T-helper 1 cell treated with Interleukin-12 subunit alpha and Interleukin-12 subunit beta and Interleukin-4 antibody, amounts not matched to agents 30 μg/mL and 1 μg/mL, for 36 hours (primary cell): ENCODE results near the gene RBFOX2.

ENCODE experiments used
- H3K27ac Mint-ChIP-seq: one replicate; pipeline ENCODE4 v1.8.0; 2021; ENCODE audit warnings: mild to moderate bottlenecking, mixed read lengths
- H3K27me3 Mint-ChIP-seq: one replicate; pipeline ENCODE4 v1.8.0; 2021; ENCODE audit warnings: low read depth, mixed read lengths
- H3K36me3 Mint-ChIP-seq: one replicate; pipeline ENCODE4 v1.8.0; 2021; ENCODE audit warnings: low read depth, mixed read lengths
- H3K4me1 Mint-ChIP-seq: one replicate; pipeline ENCODE4 v1.8.0; 2021; ENCODE audit warnings: low read depth, mixed read lengths
- H3K4me3 Mint-ChIP-seq: one replicate; pipeline ENCODE4 v1.8.0; 2021; ENCODE audit warnings: mild to moderate bottlenecking, moderate library complexity, mixed read lengths
- H3K9me3 Mint-ChIP-seq: one replicate; pipeline ENCODE4 v1.8.0; 2021; ENCODE audit warnings: mixed read lengths

The RBFOX2 gene

DNA sequence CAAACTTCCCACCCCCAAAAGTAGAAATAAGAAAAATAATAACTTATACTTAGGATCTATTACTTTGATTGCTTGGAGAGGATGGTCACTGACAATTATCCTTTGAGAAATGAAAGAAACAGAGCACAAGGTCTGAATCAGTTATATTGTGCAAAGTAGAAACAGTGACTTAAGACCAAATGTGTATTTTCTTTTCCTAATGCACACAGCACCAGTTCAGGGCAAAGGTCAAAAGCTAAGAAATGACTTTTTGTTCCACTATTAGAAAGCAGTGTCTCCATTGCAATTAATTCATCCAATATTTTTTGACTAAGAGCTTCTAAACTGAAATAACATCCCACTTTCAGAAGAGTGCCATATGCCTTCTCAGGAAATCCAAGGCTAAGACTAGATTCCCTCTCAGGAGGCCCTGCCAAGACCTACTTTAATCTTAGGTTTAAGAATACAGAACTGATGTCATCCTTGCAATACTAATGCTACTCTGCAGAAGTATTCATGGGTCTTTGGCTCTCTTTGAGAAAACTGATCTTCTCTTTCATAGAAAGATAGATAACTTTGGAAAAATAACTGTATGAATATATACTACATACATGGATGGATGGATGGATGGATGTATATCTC lies 164.0 kb downstream of the RBFOX2 start:
- Mint-ChIP-seq H3K27me3 (no peaks in the 10 kb centered on the region), H3K4me3 (no peak overlapping the region), H3K9me3 (no peaks in the 10 kb centered on the region), H3K4me1 (no peaks in the 10 kb centered on the region), H3K27ac (no peak overlapping the region), H3K36me3 (no peaks in the 10 kb centered on the region)

- Mint-ChIP-seq H3K4me3 (no peak overlapping the region), H3K9me3 (no peaks in the 10 kb centered on the region), H3K27ac (no peak overlapping the region), H3K4me1 (no peaks in the 10 kb centered on the region), H3K27me3 (no peaks in the 10 kb centered on the region), H3K36me3 (no peaks in the 10 kb centered on the region)
Measured at GRCh38 chr22:35863432-35863831, 165.2 kb downstream of the RBFOX2 start.

- Mint-ChIP-seq H3K4me1 (no peaks in the 10 kb centered on the region), H3K27me3 (no peaks in the 10 kb centered on the region), H3K4me3 (no peak overlapping the region), H3K27ac (no peak overlapping the region), H3K36me3 (no peaks in the 10 kb centered on the region), H3K9me3 (no peaks in the 10 kb centered on the region)
Measured at GRCh38 chr22:35862697-35863096, 165.9 kb downstream of the RBFOX2 start.

- peaks cover 7% of the 10 kb centered on the region for H3K27me3 Mint-ChIP-seq
- no peak overlapping the region for H3K27ac Mint-ChIP-seq
- no peaks in the 10 kb centered on the region for H3K4me1 Mint-ChIP-seq
- H3K9me3 Mint-ChIP-seq, result no peaks in the 10 kb centered on the region
- no peaks in the 10 kb centered on the region for H3K36me3 Mint-ChIP-seq
- no peak overlapping the region for H3K4me3 Mint-ChIP-seq
Measured at GRCh38 chr22:35861451-35861850, 167.2 kb downstream of the RBFOX2 start.

GRCh38 chr22:35860837-35861236 lies 167.8 kb downstream of the RBFOX2 start:
- peaks cover 7% of the 10 kb centered on the region for H3K27me3 Mint-ChIP-seq
- no peaks in the 10 kb centered on the region for H3K9me3 Mint-ChIP-seq
- H3K4me1 Mint-ChIP-seq, result no peaks in the 10 kb centered on the region
- no peak overlapping the region for H3K27ac Mint-ChIP-seq
- H3K4me3 Mint-ChIP-seq, result no peak overlapping the region
- H3K36me3 Mint-ChIP-seq, result no peaks in the 10 kb centered on the region

DNA sequence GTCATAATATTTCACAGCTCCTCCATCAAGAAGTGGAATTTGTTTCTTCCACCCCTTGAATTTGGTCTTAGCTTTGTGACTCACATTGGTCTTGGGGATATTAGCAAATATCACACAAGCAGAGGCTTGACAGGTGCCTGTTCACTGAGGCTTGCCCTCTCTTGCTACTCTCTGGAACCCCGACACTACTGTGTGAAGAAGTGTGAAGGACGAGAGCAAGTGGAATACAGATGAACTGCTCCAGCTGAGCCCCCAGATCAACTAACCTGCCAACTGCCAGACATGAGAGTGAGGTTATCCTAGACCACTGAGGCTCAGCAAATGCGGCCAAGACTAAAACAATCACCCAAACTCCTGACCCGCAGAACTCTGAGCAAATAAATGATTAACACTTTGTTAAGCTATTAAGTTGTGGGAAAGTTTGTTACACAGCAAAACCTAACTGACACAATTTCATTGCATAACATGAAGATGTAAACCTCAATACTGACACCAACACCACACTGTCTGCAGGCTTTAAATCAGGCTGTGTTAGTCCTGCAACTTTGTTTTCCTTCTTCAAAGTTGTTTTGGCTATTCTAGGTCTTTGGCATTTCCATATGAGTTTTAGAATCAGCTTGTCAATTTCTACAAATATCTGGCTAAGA lies 168.4 kb downstream of the RBFOX2 start:
- Mint-ChIP-seq H3K27me3 (peaks cover 7% of the 10 kb centered on the region), H3K4me3 (no peak overlapping the region), H3K4me1 (no peaks in the 10 kb centered on the region), H3K9me3 (no peaks in the 10 kb centered on the region), H3K27ac (no peak overlapping the region), H3K36me3 (no peaks in the 10 kb centered on the region)

DNA sequence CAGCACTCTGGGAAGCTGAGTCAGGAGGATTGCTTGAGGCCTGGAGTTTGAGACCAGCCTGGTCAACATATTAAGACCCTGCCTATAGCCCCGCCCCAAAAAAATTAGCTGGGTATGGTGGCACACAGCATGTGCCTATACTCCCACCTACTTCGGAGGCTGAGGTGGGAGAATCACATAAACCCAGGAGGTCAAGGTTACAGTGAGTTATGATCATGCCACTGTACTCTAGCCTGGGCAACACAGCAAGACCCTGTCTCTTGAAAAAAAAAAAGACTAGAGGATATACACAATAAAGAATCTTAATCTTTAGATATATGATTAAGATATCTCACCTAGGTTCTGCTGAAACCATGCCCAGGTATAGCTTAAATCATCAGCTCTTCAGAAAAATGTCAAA lies 174.3 kb downstream of the RBFOX2 start:
- H3K36me3 Mint-ChIP-seq, result no peaks in the 10 kb centered on the region
- H3K9me3 Mint-ChIP-seq, result no peaks in the 10 kb centered on the region
- H3K27me3 Mint-ChIP-seq, result peaks cover 7% of the 10 kb centered on the region
- no peaks in the 10 kb centered on the region for H3K4me1 Mint-ChIP-seq
- no peak overlapping the region for H3K4me3 Mint-ChIP-seq
- H3K27ac Mint-ChIP-seq, result no peak overlapping the region

GRCh38 chr22:35852076-35852475 lies 176.5 kb downstream of the RBFOX2 start:
- Mint-ChIP-seq H3K27me3 (peaks cover 2% of the 10 kb centered on the region), H3K9me3 (no peaks in the 10 kb centered on the region), H3K4me3 (no peak overlapping the region), H3K27ac (no peak overlapping the region), H3K36me3 (no peaks in the 10 kb centered on the region), H3K4me1 (no peaks in the 10 kb centered on the region)

GRCh38 chr22:35850831-35851230 lies 177.8 kb downstream of the RBFOX2 start:
- H3K4me1 Mint-ChIP-seq, result no peaks in the 10 kb centered on the region
- no peaks in the 10 kb centered on the region for H3K36me3 Mint-ChIP-seq
- no peaks in the 10 kb centered on the region for H3K9me3 Mint-ChIP-seq
- H3K4me3 Mint-ChIP-seq, result no peak overlapping the region
- H3K27ac Mint-ChIP-seq, result no peak overlapping the region
- H3K27me3 Mint-ChIP-seq, result no peaks in the 10 kb centered on the region

GRCh38 chr22:35846804-35847203 lies 181.8 kb downstream of the RBFOX2 start:
- H3K27me3 Mint-ChIP-seq, result peaks cover 8% of the 10 kb centered on the region
- H3K27ac Mint-ChIP-seq, result no peak overlapping the region
- no peak overlapping the region for H3K4me3 Mint-ChIP-seq
- H3K36me3 Mint-ChIP-seq, result no peaks in the 10 kb centered on the region
- H3K9me3 Mint-ChIP-seq, result no peaks in the 10 kb centered on the region
- no peaks in the 10 kb centered on the region for H3K4me1 Mint-ChIP-seq

GRCh38 chr22:35844886-35845285 lies 183.7 kb downstream of the RBFOX2 start:
- H3K36me3 Mint-ChIP-seq, result no peaks in the 10 kb centered on the region
- peaks cover 2% of the 10 kb centered on the region for H3K4me1 Mint-ChIP-seq
- peaks cover 15% of the 10 kb centered on the region for H3K27me3 Mint-ChIP-seq
- H3K27ac Mint-ChIP-seq, result no peak overlapping the region
- H3K9me3 Mint-ChIP-seq, result no peaks in the 10 kb centered on the region
- no peak overlapping the region for H3K4me3 Mint-ChIP-seq

GRCh38 chr22:35842954-35843353 lies 185.7 kb downstream of the RBFOX2 start:
- Mint-ChIP-seq H3K36me3 (no peaks in the 10 kb centered on the region), H3K27ac (no peak overlapping the region), H3K9me3 (no peaks in the 10 kb centered on the region), H3K4me1 (peaks cover 7% of the 10 kb centered on the region), H3K4me3 (no peak overlapping the region), H3K27me3 (peaks cover 27% of the 10 kb centered on the region)

GRCh38 chr22:35842519-35842913 lies 186.1 kb downstream of the RBFOX2 start:
- Mint-ChIP-seq H3K4me3 (no peak overlapping the region), H3K9me3 (no peaks in the 10 kb centered on the region), H3K27ac (no peak overlapping the region), H3K4me1 (peaks cover 7% of the 10 kb centered on the region), H3K27me3 (peaks cover 27% of the 10 kb centered on the region), H3K36me3 (no peaks in the 10 kb centered on the region)

- H3K27ac Mint-ChIP-seq, result no peak overlapping the region
- H3K4me1 Mint-ChIP-seq, result peaks cover 7% of the 10 kb centered on the region
- no peaks in the 10 kb centered on the region for H3K9me3 Mint-ChIP-seq
- H3K27me3 Mint-ChIP-seq, result peaks cover 27% of the 10 kb centered on the region
- no peaks in the 10 kb centered on the region for H3K36me3 Mint-ChIP-seq
- H3K4me3 Mint-ChIP-seq, result no peak overlapping the region
Measured at GRCh38 chr22:35841907-35842518, 186.6 kb downstream of the RBFOX2 start.

GRCh38 chr22:35840302-35840739 lies 188.3 kb downstream of the RBFOX2 start:
- Mint-ChIP-seq H3K9me3 (no peaks in the 10 kb centered on the region), H3K36me3 (no peaks in the 10 kb centered on the region), H3K27ac (no peak overlapping the region), H3K4me3 (no peak overlapping the region), H3K4me1 (peaks cover 12% of the 10 kb centered on the region), H3K27me3 (peaks cover 27% of the 10 kb centered on the region)
